Measurements from ENCODE around the gene COG2.

DNA sequence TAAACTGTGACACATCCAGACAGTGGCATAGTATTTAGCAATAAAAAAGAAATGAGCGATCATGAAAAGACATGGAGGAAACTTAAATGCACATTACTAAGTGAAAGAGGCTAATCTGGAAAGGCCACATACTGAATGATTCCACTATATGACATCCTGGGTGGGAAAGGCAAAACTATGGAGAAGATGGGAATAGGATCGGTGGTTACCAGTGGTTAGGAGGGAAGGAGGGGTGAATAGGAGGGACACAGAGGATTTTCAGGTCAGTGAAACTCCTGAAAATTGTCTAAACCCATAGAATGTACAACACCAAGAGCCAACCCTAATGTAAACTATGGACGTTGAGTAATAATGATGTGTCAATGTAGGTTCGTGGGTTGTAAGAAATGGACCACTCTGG, 57.9 kb downstream of the COG2 start:
- no peak for TF ChIP-seq TAF1 (IDR thresholded peaks at IDR 0.05; ENCODE audit: borderline replicate concordance, insufficient read depth, low read length)
- no peak for TF ChIP-seq SIN3A (IDR thresholded peaks at IDR 0.05; ENCODE audit: borderline replicate concordance, insufficient read depth, low read length)
- TF ChIP-seq FOXP2 (optimal IDR thresholded peaks at IDR 0.05; ENCODE audit: borderline replicate concordance, extremely low read depth, extremely low read length, insufficient read depth) = no peak
